HCT116 (cell line): Measurements from ENCODE around the gene RBBP8NL.

Source experiments
- POLR2A ChIP-seq: IDR thresholded peaks from 2 replicates; pipeline ENCODE4 v1.7.0; 2011; ENCODE audit warnings: borderline replicate concordance; ENCODE audit not compliant: insufficient read depth, insufficient read length; ENCODE audit errors: extremely low read depth
- ZFX ChIP-seq: fragments of 450-650 bp; IDR thresholded peaks from 2 replicates; pipeline ENCODE4 v1.6.1; 2017
- TF ChIP-seq, protein P1 (sequence below): IDR thresholded peaks from 2 replicates; pipeline ENCODE4 v1.6.1; 2012; ENCODE audit warnings: low read depth

DNA sequence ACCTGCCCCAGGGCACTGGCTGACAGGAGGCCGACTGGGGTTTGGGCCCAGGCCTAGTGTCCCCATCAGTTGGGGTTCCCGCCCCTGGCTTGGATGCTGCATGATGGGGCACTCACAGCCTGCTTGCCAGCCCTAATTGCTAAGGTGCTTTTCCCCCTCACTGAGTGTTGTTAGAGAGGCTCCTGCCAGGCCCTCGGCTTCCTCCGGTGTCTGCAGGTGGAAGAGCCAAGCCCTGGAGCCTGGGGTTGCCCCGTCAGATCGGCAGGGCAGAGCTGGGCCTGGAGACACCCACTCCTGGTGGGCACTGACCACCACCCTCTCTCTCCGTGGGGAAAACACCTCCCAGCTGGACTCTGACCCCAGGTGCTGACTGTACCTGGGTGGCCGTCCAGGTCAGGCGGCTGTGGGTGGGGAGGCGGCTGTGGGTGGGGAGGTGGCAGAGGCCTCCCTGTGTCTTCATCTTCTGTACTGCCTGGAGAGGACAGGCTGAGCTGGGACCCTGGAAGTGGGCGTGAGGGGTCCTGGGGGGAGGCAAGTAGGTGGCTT lies 14.2 kb downstream of the RBBP8NL start:
- TF ChIP-seq, protein P1, sequence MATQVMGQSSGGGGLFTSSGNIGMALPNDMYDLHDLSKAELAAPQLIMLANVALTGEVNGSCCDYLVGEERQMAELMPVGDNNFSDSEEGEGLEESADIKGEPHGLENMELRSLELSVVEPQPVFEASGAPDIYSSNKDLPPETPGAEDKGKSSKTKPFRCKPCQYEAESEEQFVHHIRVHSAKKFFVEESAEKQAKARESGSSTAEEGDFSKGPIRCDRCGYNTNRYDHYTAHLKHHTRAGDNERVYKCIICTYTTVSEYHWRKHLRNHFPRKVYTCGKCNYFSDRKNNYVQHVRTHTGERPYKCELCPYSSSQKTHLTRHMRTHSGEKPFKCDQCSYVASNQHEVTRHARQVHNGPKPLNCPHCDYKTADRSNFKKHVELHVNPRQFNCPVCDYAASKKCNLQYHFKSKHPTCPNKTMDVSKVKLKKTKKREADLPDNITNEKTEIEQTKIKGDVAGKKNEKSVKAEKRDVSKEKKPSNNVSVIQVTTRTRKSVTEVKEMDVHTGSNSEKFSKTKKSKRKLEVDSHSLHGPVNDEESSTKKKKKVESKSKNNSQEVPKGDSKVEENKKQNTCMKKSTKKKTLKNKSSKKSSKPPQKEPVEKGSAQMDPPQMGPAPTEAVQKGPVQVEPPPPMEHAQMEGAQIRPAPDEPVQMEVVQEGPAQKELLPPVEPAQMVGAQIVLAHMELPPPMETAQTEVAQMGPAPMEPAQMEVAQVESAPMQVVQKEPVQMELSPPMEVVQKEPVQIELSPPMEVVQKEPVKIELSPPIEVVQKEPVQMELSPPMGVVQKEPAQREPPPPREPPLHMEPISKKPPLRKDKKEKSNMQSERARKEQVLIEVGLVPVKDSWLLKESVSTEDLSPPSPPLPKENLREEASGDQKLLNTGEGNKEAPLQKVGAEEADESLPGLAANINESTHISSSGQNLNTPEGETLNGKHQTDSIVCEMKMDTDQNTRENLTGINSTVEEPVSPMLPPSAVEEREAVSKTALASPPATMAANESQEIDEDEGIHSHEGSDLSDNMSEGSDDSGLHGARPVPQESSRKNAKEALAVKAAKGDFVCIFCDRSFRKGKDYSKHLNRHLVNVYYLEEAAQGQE = no peak
- TF ChIP-seq POLR2A (no peak), ZFX (no peak)
